ENCODE results near the gene UBE2G2. TPM values are rescaled to one million over a fixed set of nuclear protein-coding genes. Genes with fewer than 3 reads are reported as not detected.

Gene UBE2G2
- total and polyA plus RNA-seq, 2 of the 4 experiments (the other 2 are of a cell fraction) = 65.4 to 91.7 TPM

- Histone ChIP-seq H3K4me3 (ENCODE audit: insufficient read depth, low read depth, low read length) (no peak overlapping the region), H3K14ac (replicated peaks; ENCODE audit: low read depth, low read length) (no peak overlapping the region), H3K9ac (ENCODE audit: low read depth, low read length) (no peak overlapping the region), H2BK5ac (ENCODE audit: low read depth, low read length, poor library complexity, severe bottlenecking) (no peak overlapping the region), H3K4ac (ENCODE audit: low read depth, low read length) (no peak overlapping the region), H2BK15ac (ENCODE audit: low read depth, low read length) (no peak overlapping the region), H3K9me3 (ENCODE audit: control insufficient read depth, insufficient read depth, low read length) (peaks cover 2% of the 10 kb centered on the region), H3K23ac (ENCODE audit: low read depth, low read length) (no peak overlapping the region), H3K56ac (ENCODE audit: extremely low read depth, insufficient read depth, low read length) (no peak overlapping the region), H2BK120ac (ENCODE audit: low read depth, low read length) (no peak overlapping the region), H3K79me1 (ENCODE audit: low read depth in 1 of 2, low read length in 2 of 2) (peaks cover 32 to 87% of the 10 kb centered on the region in 2 experiments), H2AFZ (replicated peaks; ENCODE audit: low read length, poor library complexity) (no peak overlapping the region), H4K20me1 (ENCODE audit: insufficient read depth, low read length) (peaks cover 78% of the 10 kb centered on the region), H3K27ac (ENCODE audit: insufficient read depth, low read length) (no peak overlapping the region), H3K36me3 (ENCODE audit: control insufficient read depth, insufficient read depth, low read length) (peaks cover 28% of the 10 kb centered on the region), H2AK9ac (replicated peaks; ENCODE audit: low read depth, low read length, poor library complexity) (no peak overlapping the region), H4K8ac (ENCODE audit: low read depth in 2 of 2, low read length in 2 of 2) (no peak overlapping the region), H4K91ac (ENCODE audit: insufficient read depth, low read depth, low read length) (no peak overlapping the region), H3K18ac (ENCODE audit: low read depth, low read length) (no peak overlapping the region), H2AK5ac (ENCODE audit: low read depth, low read length) (no peak overlapping the region), H2BK20ac (ENCODE audit: low read depth, low read length) (no peak overlapping the region), H3K4me1 (ENCODE audit: control insufficient read depth, insufficient read depth, low read length) (peaks cover 8% of the 10 kb centered on the region; the same call in 1 of the 2 replicates), H4K5ac (ENCODE audit: low read depth, low read length) (no peak overlapping the region), H3K4me2 (ENCODE audit: low read depth, low read length) (no peak overlapping the region), H3K27me3 (ENCODE audit: control insufficient read depth, insufficient read depth, low read length) (no peaks in the 10 kb centered on the region), H3K9me1 (ENCODE audit: insufficient read depth, low read length) (peaks cover 11% of the 10 kb centered on the region)
- DNase-seq (no peak), ATAC-seq (ENCODE audit: low read depth) (no peak)
- ChIA-PET CTCF (no interaction called here), POLR2A (ENCODE audit: unreplicated experiment) (no interaction called here)
- 92% methylated on average over 18 of the region's 18 CpGs; no CpG with 5 or more reads in 1 of the 2 experiments for WGBS, 2 experiments (ENCODE audit: extremely low coverage in 2 of 2, insufficient read length in 1 of 2)
- in situ Hi-C loops (cut with MboI; ENCODE audit: low sequenced_read_pairs) (loop anchor here (25.0 kb wide), 1 partner anchor 299 kb away; no protein-coding TSS in a partner anchor), dilution Hi-C loops (cut with HindIII; ENCODE audit: low sequenced_read_pairs, unreplicated experiment) (no loop called here), intact Hi-C loops (cut with micrococcal nuclease) (no loop called here)
- BruUV-seq (replicated peaks) = no TSS peak
- TF ChIP-seq ELK1 (IDR thresholded peaks at IDR 0.05; ENCODE audit: borderline replicate concordance, low read depth, low read length) = no peak
- TF ChIP-seq SMC3 (IDR thresholded peaks at IDR 0.05; ENCODE audit: low read depth, low read length) = no peak
- no peak for TF ChIP-seq MXI1 (IDR thresholded peaks at IDR 0.05; ENCODE audit: borderline replicate concordance, low read depth, low read length)
Measured at GRCh38 chr21:44813727-44814126, 12.1 kb upstream of the UBE2G2 start.
